Measurements from ENCODE around the gene OPCML.

Gene OPCML

GRCh38 chr11:132785878-132786277, 746.4 kb downstream of the OPCML start:
- no peak for DNase-seq (ENCODE audit: low read depth)

- DNase-seq (ENCODE audit: low read depth): no peak
Measured at GRCh38 chr11:132784441-132784840, 747.9 kb downstream of the OPCML start.

DNA sequence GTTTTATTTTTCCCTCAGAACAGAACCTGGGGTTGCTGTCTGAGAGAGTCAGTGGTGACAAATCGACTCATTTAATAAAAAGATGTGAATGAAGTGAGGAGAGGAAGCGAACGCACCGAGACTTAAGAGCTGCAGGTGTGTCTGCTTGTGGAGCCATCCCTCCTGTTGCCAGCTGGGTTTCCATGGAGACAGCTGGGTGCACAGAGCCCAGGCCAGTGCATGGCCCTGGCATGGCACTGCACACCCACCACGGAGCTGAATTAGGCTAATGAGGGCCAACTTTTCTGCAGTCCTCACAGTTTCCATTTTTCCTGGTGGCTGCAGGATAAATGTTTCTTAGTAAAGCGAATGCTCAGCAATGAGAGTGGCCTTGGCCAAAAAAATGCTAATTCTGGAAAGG, 750.2 kb downstream of the OPCML start:
- DNase-seq (ENCODE audit: low read depth): no peak

- no peak for DNase-seq (ENCODE audit: low read depth)
Measured at GRCh38 chr11:132780046-132780445, 752.3 kb downstream of the OPCML start.

GRCh38 chr11:132779497-132779896, 752.8 kb downstream of the OPCML start:
- DNase-seq (ENCODE audit: low read depth): no peak

DNA sequence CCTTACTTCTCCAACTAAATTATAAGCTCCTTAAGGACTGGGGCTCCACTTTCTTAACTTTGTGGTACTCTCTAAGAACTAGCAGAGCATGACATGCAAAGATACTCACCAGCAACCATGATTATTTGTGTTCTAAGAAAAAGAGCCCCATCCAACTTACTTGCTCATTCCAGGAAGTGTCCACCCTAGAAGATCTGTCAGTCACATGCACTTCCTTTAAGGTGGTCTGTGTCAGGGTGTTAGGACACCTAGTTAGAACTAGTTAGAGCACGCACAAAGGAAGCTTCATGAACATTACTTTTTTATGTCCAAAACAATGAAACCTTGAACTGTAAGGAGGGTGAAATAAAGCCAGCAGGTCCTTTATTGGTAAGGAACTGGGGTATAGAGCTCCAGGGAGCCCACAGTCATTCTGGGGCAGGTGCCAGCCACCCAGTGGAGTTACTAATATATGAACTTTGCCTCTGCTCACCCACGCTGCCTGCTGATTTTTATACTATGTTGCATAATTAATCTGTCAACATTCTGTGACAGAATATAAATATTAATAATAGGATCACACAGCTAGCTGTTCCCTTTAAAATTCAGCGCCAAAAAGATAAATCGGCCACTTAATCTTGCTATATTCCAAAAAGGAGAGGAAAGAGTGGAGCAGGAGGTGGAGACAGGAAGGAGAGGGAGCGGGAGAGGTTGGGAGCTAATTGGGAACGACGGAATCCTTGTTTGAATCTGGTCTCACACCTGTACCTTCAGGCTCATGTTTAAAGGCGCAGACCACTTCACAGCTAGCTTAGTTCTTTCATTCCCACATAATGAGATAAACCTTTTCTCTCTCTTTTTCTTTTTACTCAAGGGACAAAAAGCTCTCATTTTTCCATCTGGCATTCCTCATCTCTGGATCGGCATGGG, 755.0 kb downstream of the OPCML start:
- no peak for DNase-seq (ENCODE audit: low read depth)

GRCh38 chr11:132773751-132774150, 758.5 kb downstream of the OPCML start:
- DNase-seq (ENCODE audit: low read depth): no peak

- DNase-seq (ENCODE audit: low read depth): no peak
Measured at GRCh38 chr11:132772703-132773545, 759.4 kb downstream of the OPCML start.

DNA sequence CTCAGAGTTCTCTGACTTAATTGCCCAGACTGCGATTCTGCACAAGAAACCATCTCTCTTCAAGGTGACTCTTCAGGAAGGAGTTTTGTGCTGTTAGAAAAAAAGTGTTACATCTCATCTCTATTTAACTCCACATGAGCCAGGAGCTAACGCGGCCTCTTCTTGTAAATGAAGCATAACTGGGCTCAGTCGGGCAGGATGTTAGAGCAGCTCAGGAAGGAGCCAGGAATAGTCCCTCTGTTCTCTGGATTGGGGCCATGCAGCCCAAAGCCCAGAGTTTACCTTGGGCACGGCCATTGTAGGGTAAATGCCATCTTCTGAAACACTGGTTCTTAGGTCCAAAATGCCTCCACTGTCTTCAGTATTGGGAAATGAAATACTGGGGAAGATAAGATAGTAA, 760.6 kb downstream of the OPCML start:
- DNase-seq (ENCODE audit: low read depth): no peak

GRCh38 chr11:132770829-132771530, 761.3 kb downstream of the OPCML start:
- DNase-seq (ENCODE audit: low read depth): no peak

GRCh38 chr11:132763503-132763902, 768.8 kb downstream of the OPCML start:
- no peak for DNase-seq (ENCODE audit: low read depth)

DNA sequence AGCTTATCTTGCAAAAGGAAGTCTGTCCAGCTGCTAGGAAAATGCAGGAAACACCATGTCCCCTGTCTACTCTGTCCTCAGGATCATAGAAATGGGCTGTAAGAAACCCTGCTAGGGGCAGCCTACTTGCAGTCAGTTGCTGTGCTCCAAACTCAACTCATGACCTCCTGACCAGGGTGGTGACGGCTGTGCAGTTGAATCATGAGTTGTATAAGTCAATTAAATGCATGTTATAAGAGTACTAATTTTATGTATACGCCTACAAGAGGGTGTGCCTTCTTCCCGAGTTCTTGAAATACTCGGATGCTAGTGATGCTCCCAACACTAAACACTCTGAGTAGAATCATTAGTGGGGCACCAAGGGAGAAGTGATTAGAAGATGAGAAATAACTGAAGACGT, 776.4 kb downstream of the OPCML start:
- DNase-seq (ENCODE audit: low read depth): no peak

DNA sequence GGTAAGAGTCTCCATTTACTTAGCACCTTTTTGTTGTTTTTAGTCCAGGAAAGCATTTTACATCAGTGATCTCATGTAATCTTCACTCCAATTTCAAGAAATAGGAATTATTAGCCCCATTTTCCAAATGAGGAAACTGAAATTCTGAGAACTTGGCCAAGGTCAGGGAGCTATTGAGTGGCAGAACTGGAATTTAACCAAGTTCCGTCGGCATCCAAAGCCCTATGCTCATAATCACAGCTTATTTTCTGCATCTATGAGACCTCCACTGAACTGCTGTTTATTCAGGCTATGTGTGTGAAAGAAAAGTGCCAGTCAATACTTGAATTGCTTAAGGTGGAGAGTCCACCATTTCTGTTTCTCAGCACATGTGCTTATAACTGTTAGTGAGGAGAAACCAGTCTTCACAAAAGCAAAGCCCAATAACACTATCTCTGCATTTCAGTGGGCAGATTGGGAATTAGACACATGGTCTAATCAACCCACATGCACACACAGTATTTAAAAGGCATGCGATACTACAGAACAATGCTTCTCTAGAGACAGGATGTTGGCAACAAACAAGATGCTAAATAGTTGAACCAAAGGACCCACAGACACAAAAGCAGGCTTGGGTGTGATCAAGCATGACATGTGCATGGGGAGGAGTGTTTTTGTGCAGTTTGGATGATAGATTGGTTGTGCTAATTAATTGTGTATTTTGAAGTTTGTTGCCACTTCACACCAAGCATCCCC, 780.6 kb downstream of the OPCML start:
- DNase-seq (ENCODE audit: low read depth): no peak

DNA sequence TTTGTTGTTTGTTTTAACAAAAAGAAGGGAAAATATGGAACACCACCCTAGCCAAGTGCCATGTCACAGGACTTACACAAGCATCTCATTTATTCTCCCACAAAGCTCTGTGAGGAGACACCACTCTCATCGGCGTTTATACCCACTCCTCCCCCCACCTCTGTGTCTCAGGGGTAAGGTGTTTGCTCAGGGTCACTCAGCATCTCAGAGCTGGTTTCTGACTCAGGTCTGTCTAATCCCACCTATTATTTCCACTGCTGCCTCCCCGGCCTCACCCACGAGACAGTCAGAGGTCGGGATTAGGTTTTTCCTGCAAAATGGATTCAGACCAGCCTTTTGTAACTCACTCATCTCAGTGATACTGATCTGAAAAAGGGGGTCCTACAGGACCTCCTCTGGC, 786.0 kb downstream of the OPCML start:
- no peak for DNase-seq (ENCODE audit: low read depth)

DNA sequence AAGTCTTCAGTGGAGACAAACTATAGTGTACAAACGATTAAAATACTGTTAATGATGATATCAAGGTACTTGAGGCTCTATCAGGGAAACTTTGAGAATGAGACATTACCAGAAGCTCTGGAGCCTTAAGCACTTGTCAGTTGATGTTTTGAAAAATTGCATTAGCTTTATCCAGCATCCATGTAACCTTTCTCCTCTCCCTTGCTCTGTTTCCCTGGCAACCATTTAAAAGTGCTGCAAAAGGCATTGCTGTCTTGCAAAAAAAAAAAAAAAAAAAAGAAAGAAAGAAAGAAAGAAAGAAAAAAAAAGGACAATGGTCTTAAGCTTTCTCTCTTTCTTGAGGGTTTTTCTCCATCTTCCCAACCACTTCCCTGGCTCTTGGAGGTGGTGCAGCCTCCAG, 787.0 kb downstream of the OPCML start:
- no peak for DNase-seq (ENCODE audit: low read depth)

- no peak for DNase-seq (ENCODE audit: low read depth)
Measured at GRCh38 chr11:132744771-132745170, 787.5 kb downstream of the OPCML start.

- no peak for DNase-seq (ENCODE audit: low read depth)
Measured at GRCh38 chr11:132743601-132744000, 788.7 kb downstream of the OPCML start.

DNA sequence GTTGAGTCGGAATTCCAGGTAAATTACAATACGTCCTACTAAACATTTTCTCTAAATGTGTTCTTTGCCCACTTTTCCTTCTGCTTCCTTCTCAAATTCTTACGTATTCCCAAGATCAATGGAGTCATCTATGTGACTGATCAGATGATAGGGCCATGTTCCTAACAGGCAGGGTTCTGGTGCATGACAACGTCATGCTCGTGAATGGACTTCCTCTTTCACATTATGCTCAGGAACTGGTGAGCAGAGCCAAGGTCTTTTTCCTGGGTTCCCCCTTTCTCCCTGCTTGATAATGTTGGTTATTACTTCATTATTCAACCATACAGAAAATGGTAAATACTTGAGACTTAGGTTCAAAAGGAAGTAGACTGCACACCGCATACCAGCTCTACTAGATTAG, 789.4 kb downstream of the OPCML start:
- DNase-seq (ENCODE audit: low read depth): no peak

GRCh38 chr11:132734217-132734616, 798.1 kb downstream of the OPCML start:
- no peak for DNase-seq (ENCODE audit: low read depth)

DNA sequence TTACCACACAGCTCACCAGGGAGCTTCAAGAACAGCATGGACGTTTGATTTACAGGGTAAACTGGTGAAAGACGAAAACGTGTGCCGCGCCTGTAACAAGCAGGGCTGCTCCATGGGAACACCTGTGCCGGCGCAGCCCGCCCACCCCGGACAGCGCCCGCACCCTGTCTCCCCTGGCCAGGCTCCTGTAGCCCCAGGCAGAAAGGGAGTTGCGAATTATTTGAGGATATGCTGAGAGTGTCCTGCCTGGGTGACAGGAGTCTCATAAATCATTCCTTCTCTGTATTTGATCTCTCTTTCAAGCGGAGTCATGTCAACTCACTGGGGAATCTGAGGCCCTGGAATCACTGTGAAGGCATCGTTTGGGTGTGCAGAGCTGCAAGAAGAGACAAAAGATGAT, 804.3 kb downstream of the OPCML start:
- no peak for DNase-seq (ENCODE audit: low read depth)

GRCh38 chr11:132721526-132721925, 810.8 kb downstream of the OPCML start:
- no peak for DNase-seq (ENCODE audit: low read depth)

DNA sequence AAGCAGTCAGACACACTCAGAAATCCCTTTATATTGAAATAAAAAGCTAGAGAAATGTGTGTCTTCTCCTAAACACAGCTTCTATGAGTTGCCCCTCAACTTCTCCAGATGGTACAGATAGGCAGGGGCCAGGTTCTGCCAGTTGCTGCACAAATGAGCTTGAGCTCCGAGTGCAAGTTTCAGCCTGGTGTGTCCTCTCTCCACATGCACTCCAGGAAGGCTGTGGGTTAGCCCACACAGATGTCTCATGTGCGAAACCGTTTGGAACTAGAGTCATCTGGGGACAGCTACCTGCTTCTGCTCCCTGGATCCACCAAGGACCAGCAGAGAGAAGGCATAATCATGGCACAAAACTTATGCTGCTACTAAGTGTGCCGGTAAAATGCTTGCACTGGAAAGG, 812.6 kb downstream of the OPCML start:
- DNase-seq (ENCODE audit: low read depth): no peak
